T-helper 17 cell (primary cell): ENCODE measurements around the gene CD300E. TPM values are rescaled to one million over a fixed set of nuclear protein-coding genes. Genes with fewer than 3 reads are reported as not detected.

Experiments used
- ATAC-seq: fragments of 150-1000 bp; cut with Tn5 transposase; 2 replicates; pipeline ENCODE4 v1.10.0; 2021; ENCODE audit warnings: mild to moderate bottlenecking, moderate library complexity
- DNase-seq, 3 donors: peaks; one replicate each; pipeline versions ENCODE4 v3.0.0 to v3.0.0-alpha.2; 2020 to 2021
- H3K9me3 ChIP-seq: one replicate; pipeline ENCODE4 v1.7.0; 2013; ENCODE audit warnings: low read length, mild to moderate bottlenecking; ENCODE audit not compliant: control insufficient read depth, poor library complexity, severe bottlenecking
- H3K27ac Mint-ChIP-seq: one replicate; pipeline ENCODE4 v1.8.0; 2022; ENCODE audit warnings: mild to moderate bottlenecking, moderate library complexity, mixed read lengths
- H3K27me3 Mint-ChIP-seq: one replicate; pipeline ENCODE4 v1.8.0; 2022; ENCODE audit warnings: mixed read lengths
- H3K36me3 Mint-ChIP-seq: one replicate; pipeline ENCODE4 v1.8.0; 2022; ENCODE audit warnings: low read depth, mixed read lengths
- H3K4me1 Mint-ChIP-seq: one replicate; pipeline ENCODE4 v1.8.0; 2022; ENCODE audit warnings: mild to moderate bottlenecking, mixed read lengths
- H3K4me3 Mint-ChIP-seq: one replicate; pipeline ENCODE4 v1.8.0; 2022; ENCODE audit warnings: mild to moderate bottlenecking, moderate library complexity, mixed read lengths
- total RNA-seq, 4 donors: library from RNA in 2 of 4; stranded (reverse) in 2 of 4; gene quantifications; one replicate each; pipeline ENCODE4 v1.2.3 and lab custom pipeline; 2022 to 2026

Gene CD300E
- total RNA-seq, 2 donors from 2014 or later = 0.81 to 5.7 TPM

DNA sequence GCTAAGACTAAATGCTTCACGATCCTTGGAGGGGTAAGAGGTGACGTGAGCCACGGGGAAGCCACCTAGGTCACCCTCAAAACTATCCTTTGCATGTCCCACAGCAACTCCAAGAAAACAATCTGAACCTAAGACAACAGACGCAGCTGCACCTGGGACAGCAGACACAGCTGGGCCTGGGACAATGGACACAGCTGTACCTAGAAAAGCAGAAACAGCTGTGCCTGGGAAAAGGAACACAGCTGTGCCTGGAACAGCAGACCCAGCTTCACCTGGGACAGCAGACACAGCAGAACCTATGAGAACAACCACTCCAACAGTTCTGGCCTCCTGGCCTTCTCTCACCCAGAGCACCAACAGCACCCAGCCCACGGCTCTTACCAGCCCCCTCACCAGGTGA is 19.8 kb downstream of the CD300E start:
- H3K9me3 ChIP-seq = no peaks in the 10 kb centered on the region
- H3K27ac Mint-ChIP-seq = no peak overlapping the region
- peaks cover 80% of the 10 kb centered on the region for H3K27me3 Mint-ChIP-seq
- H3K4me3 Mint-ChIP-seq = no peak overlapping the region
- peaks cover 11% of the 10 kb centered on the region for H3K4me1 Mint-ChIP-seq
- H3K36me3 Mint-ChIP-seq = peaks cover 7% of the 10 kb centered on the region
- DNase-seq (no peak), ATAC-seq (no peak)

- Mint-ChIP-seq H3K27ac (no peak overlapping the region), H3K4me1 (peaks cover 16% of the 10 kb centered on the region), H3K4me3 (no peak overlapping the region), H3K36me3 (peaks cover 7% of the 10 kb centered on the region), H3K27me3 (peaks cover 74% of the 10 kb centered on the region)
- no peak for DNase-seq
- no peaks in the 10 kb centered on the region for H3K9me3 ChIP-seq
- no peak for ATAC-seq
These were observed 20.4 kb downstream of the CD300E start for GRCh38 chr17:74603037-74603635.

DNA sequence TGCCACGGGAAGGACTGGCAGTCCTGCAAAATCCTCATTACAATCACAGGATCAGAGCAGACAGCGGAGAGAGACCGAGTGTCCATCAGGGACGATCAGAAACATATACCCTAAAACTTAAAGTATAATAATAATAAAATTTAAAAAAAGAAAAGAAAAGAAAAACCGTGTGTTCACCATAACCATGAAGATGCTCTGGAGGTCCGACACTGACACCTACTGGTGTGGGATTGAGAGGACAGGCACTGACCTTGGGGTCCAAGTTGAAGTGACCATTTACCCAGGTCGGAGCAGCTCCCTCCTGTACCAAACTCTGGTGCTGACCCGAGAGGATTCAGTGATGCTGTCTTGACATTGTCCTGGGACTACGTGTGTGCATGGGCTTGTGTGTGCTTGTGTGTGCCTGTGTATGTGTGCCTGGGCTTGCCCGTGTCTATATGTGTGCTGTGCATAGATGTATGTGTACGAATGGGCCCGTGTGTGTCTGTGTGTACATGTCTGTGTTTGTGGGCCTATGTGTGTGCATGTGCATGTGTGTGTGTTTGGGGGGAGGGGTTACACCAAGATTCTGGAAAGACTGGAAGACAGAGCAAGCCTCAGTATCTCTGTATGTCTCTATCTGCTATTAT is 21.5 kb downstream of the CD300E start:
- H3K4me3 Mint-ChIP-seq = no peak overlapping the region
- H3K27me3 Mint-ChIP-seq = peaks cover 70% of the 10 kb centered on the region
- peaks cover 5% of the 10 kb centered on the region for H3K36me3 Mint-ChIP-seq
- H3K9me3 ChIP-seq = no peaks in the 10 kb centered on the region
- peaks cover 16% of the 10 kb centered on the region for H3K4me1 Mint-ChIP-seq
- H3K27ac Mint-ChIP-seq = no peak overlapping the region
- ATAC-seq = no peak
- no peak for DNase-seq

DNA sequence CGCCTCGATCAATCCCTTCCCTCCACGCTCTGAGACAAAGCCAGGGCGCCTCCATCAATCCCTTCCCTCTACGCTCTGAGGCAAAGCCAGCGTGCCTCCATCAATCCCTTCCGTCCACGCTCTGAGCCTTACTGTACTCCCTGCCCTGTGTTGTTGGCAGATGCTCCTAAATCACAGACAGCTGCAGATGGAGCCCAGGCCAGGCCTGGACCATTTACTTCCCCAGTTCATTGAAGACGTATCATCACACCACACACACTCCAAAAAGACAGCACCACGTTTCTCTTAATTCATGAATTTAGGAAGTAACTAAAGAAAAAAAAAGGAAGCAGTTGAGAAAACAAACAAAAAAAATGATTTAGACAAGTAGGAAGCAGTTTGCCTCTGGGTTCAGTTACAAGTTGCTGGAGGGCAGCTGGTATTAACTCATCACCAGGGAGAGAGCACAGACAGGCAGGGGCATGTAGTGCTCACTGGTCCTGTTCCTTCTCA is 24.0 kb downstream of the CD300E start:
- Mint-ChIP-seq H3K36me3 (peaks cover 5% of the 10 kb centered on the region), H3K4me1 (peaks cover 16% of the 10 kb centered on the region), H3K4me3 (no peak overlapping the region), H3K27me3 (peaks cover 70% of the 10 kb centered on the region), H3K27ac (peak overlapping the region; percentile 82)
- ATAC-seq = no peak
- DNase-seq = no peak
- no peaks in the 10 kb centered on the region for H3K9me3 ChIP-seq

DNA sequence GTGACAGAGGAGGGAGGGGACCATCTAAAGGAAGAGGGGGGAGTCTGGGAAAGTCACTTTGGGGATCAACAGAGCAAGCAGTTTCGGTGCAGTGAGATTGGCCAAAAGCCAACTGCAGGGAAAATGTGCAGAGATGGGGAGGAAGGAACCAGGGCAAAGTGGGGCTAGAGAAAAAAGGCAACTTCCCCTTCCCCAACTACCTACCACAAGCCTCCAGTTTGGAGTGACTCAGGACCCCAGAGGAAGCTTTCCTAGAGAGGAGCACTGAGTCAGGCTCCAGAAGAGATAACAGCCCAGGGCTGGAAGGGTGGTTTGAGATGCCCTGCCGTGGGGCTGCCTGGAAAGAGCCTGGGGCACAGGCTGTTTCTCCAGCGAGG is 24.5 kb downstream of the CD300E start:
- DNase-seq = no peak
- Mint-ChIP-seq H3K4me3 (no peak overlapping the region), H3K36me3 (peaks cover 5% of the 10 kb centered on the region), H3K27ac (no peak overlapping the region), H3K4me1 (peaks cover 16% of the 10 kb centered on the region), H3K27me3 (peaks cover 69% of the 10 kb centered on the region)
- H3K9me3 ChIP-seq = no peaks in the 10 kb centered on the region
- no peak for ATAC-seq

GRCh38 chr17:74598346-74599022 is 25.1 kb downstream of the CD300E start:
- peaks cover 16% of the 10 kb centered on the region for H3K4me1 Mint-ChIP-seq
- H3K27ac Mint-ChIP-seq = no peak overlapping the region
- H3K27me3 Mint-ChIP-seq = peaks cover 65% of the 10 kb centered on the region
- H3K36me3 Mint-ChIP-seq = peaks cover 5% of the 10 kb centered on the region
- H3K4me3 Mint-ChIP-seq = no peak overlapping the region
- DNase-seq (no peak), ATAC-seq (no peak)
- no peaks in the 10 kb centered on the region for H3K9me3 ChIP-seq

DNA sequence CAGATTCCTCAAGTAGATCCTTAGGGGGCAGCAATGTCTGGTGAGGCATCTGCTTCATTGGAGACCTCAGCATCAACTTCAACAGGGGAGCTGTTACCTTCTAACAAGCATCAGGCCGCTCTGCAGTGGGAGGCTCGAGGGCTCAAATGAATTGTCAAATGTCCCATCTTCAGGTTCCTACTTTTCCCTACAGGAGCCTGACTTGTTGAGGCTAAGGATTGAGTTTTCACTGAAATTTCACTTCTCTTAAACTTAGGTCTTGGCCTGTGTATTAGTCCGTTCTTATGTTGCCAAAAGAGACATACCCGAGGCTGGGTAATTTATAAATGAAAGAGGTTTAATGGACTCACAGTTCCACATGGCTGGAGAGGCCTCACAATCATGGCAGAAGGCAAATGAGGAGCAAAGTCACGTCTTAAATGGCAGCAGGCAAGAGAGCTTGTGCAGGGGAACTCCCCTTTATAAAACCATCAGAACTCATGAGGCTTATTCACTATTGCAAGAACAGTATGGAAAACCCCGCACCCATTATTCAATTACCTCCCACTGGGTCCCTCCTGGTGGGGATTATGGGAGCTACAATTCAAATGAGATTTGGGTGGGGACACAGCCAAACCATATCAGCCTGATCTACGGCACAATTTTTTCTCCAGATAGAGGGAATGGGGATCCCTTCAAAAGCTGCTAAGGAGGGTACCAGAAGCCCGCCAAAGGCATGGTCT is 26.3 kb downstream of the CD300E start:
- Mint-ChIP-seq H3K4me3 (no peak overlapping the region), H3K4me1 (peaks cover 15% of the 10 kb centered on the region), H3K36me3 (peaks cover 5% of the 10 kb centered on the region), H3K27ac (no peak overlapping the region), H3K27me3 (peaks cover 65% of the 10 kb centered on the region)
- ATAC-seq = no peak
- DNase-seq = no peak
- H3K9me3 ChIP-seq = no peaks in the 10 kb centered on the region

- no peak for DNase-seq
- H3K36me3 Mint-ChIP-seq = peaks cover 3% of the 10 kb centered on the region
- H3K9me3 ChIP-seq = no peaks in the 10 kb centered on the region
- peaks cover 58% of the 10 kb centered on the region for H3K27me3 Mint-ChIP-seq
- H3K4me1 Mint-ChIP-seq = peaks cover 16% of the 10 kb centered on the region
- H3K27ac Mint-ChIP-seq = no peak overlapping the region
- no peak overlapping the region for H3K4me3 Mint-ChIP-seq
- ATAC-seq = no peak
These were observed 28.3 kb downstream of the CD300E start for GRCh38 chr17:74595037-74595750.

DNA sequence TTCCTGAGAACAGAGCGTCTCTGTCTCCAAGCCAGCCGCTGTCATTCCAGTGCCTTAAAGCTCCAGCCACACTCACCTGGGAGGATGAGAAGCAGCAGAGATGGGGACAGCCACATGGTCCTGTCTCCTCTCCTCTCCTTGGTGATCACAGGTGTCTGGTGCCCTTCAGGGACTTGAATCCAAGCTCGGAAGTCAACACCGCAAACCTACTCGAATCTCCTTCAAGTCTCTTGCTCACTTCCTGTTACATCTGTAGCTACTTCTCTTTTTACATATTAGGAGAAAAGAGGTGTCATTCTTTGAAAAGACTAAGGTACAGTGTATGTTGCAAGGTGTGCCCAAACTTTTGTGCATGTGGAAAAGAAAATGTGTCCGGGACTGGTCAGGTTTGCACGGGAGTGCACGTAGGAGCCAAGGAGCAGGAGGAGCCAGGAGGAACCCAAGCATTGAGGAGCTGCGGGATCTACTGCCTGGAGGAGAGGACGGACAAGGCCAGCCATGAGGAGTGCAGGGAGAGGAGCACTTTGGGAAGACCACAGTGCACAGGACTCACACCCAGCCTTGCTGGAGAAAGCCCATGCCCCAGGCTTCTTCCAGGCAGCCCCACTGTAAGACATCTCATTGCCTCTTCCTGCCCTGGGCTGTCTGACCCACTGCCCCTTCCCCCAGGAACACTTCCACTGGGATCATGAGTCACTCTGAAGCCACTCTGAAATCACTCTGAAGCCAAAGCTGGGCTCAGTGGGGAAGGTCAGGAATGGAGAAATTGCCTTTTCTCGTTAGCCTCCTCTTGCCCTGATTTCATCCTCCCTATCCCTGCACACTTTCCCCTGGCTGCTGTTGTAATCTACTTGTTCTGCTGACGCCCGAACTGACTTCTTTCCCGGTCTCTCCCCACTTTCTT is 31.2 kb downstream of the CD300E start, which contains the start of gene CD300LD:
CD300LD (minus strand) TSS at position 197 of the 904 bp plus-strand sequence; CDS start at position 116, 81 bp downstream.
- DNase-seq (no peak), ATAC-seq (no peak)
- no peak within 1 kb of the TSS for H3K4me3 Mint-ChIP-seq
- peaks cover 3% of the 10 kb centered on the region for H3K36me3 Mint-ChIP-seq
- no peaks in the 10 kb centered on the region for H3K9me3 ChIP-seq
- H3K27me3 Mint-ChIP-seq = peaks cover 55% of the 10 kb centered on the region
- H3K27ac Mint-ChIP-seq = no peak within 1 kb of the TSS
- peaks cover 3% of the 10 kb centered on the region for H3K4me1 Mint-ChIP-seq

DNA sequence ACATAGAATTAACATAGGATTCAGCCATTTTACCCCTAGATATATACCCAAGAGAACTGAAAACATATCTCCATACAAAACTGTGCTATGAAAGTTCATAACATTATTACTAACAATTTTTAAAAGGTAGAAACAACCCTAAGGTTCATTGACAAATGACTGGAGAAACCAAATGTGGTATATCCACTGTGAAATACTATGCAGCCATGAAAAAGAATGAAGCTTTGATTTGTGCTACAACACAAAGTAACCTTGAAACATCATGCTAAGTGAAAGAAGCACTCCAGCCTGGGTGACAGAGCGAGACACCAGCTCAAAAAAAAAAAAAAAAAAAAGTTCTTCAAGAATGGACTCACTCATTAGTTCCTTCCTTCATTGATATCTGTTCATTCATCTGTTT is 32.0 kb downstream of the CD300E start:
- H3K9me3 ChIP-seq = no peaks in the 10 kb centered on the region
- DNase-seq (no peak), ATAC-seq (no peak)
- Mint-ChIP-seq H3K27ac (no peak overlapping the region), H3K27me3 (peaks cover 50% of the 10 kb centered on the region), H3K4me1 (peaks cover 3% of the 10 kb centered on the region), H3K36me3 (peaks cover 3% of the 10 kb centered on the region), H3K4me3 (no peak overlapping the region)

DNA sequence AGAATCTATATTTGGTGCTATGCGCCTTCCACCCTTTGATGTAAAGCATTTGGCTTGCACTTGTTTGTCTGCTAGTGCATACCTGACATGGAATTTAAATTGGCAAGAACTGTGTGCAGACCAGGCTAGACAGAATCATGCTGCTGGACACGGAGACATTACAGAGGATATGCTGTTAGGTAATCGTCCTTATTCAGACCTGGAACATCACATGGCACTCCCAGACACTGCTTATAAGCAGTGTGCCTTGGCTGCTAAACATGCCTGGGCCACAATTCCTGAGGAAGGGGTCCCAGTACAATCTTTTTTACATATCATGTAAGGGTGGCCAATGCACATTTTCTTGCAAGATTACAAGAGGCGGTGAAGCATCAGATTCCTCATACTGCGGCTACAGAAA is 37.8 kb downstream of the CD300E start:
- H3K27me3 Mint-ChIP-seq = peaks cover 36% of the 10 kb centered on the region
- ATAC-seq (no peak), DNase-seq (no peak)
- H3K4me1 Mint-ChIP-seq = no peaks in the 10 kb centered on the region
- H3K4me3 Mint-ChIP-seq = no peak overlapping the region
- H3K36me3 Mint-ChIP-seq = no peaks in the 10 kb centered on the region
- H3K9me3 ChIP-seq = no peaks in the 10 kb centered on the region
- no peak overlapping the region for H3K27ac Mint-ChIP-seq
